Endothelial cell (in vitro differentiated cells): ENCODE data around the gene RASL10B. TPM values are rescaled to one million over a fixed set of nuclear protein-coding genes. Genes with fewer than 3 reads are reported as not detected.

Source experiments
- DNase-seq: peaks from one replicate; pipeline ENCODE4 v3.0.0; 2021; ENCODE audit warnings: low spot score
- H3K27ac Mint-ChIP-seq: one replicate; pipeline ENCODE4 v1.8.0; 2021; ENCODE audit warnings: mixed read lengths, inconsistent platforms; ENCODE audit not compliant: unreplicated experiment
- H3K27me3 Mint-ChIP-seq: one replicate; pipeline ENCODE4 v1.8.0; 2021; ENCODE audit warnings: mild to moderate bottlenecking, moderate library complexity, mixed read lengths, inconsistent platforms; ENCODE audit not compliant: unreplicated experiment
- H3K36me3 Mint-ChIP-seq: one replicate; pipeline ENCODE4 v1.8.0; 2021; ENCODE audit warnings: mild to moderate bottlenecking, low read depth, mixed read lengths, inconsistent platforms; ENCODE audit not compliant: unreplicated experiment
- H3K4me1 Mint-ChIP-seq: one replicate; pipeline ENCODE4 v1.8.0; 2021; ENCODE audit warnings: mild to moderate bottlenecking, mixed read lengths, inconsistent platforms; ENCODE audit not compliant: unreplicated experiment
- H3K4me3 Mint-ChIP-seq: one replicate; pipeline ENCODE4 v1.8.0; 2021; ENCODE audit warnings: mild to moderate bottlenecking, mixed read lengths, inconsistent platforms; ENCODE audit not compliant: unreplicated experiment
- H3K9me3 Mint-ChIP-seq: one replicate; pipeline ENCODE4 v1.8.0; 2021; ENCODE audit warnings: mixed read lengths, inconsistent platforms; ENCODE audit not compliant: unreplicated experiment
- CTCF ChIP-seq: fragments of 200-600 bp; sonication (generic); IDR thresholded peaks from one replicate; pipeline ENCODE4 v1.5.0; 2021; ENCODE audit warnings: antibody characterized with exemption; ENCODE audit not compliant: unreplicated experiment
- total RNA-seq: library from RNA; stranded (reverse); fragmentation: NEBNext Ultra II Directional; extraction: Animal tissue kit (Norgen Biotek cat#: 25700); gene quantifications from one replicate; pipeline ENCODE4 v1.2.1, GENCODE V29; 2021; ENCODE audit not compliant: unreplicated experiment

RASL10B gene
- total RNA-seq, 1 donor from 2014 or later = 1.7 TPM

DNA sequence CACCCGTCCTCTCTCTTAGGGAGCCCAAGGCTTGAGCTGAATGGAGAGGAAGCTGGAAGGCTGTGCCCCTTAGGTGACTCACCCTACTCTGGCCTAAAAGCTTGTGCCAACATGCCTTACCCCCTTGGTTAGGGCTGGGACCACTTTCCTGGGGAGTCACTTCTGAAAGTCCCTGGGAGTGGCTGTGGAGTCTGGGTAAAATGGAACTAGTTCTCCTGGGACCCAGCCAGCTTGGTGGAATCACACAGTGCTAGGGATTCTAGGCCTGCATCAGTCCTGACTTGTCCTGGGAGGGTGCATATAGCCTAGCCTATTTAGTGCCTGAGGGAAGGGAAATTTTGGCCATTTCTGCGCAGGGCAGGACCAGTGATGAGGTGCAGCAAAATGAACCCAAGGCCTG is 53.5 kb downstream of the RASL10B start:
- H3K4me1 Mint-ChIP-seq = peaks cover 5% of the 10 kb centered on the region

DNA sequence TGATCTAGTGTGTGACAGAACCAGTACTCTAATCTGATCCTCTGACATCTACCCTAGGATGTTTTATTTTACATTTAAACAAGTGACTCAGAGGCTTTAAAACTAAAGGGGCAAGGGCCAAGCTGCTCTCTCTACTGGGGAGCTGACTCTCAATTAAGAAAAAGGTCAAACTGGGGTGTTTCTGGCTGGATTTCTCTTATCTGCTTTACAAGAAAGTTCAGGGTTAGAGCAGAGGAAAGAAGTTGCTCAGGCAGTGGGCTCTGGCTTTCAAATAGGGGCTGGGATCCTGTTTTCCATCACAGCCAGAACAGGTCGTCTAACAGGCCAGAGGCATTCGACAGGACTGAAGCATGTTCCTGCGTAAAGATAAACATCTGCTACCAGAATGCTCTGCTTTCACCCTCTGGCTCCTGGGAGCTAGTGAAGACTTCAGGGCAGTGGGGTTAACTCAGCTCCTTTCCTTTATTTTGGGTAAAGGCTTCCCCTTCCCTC is 55.5 kb downstream of the RASL10B start:
- Mint-ChIP-seq H3K4me1 (peaks cover 5% of the 10 kb centered on the region), H3K27ac (no peak overlapping the region), H3K4me3 (no peak overlapping the region), H3K36me3 (no peaks in the 10 kb centered on the region), H3K27me3 (peaks cover 3% of the 10 kb centered on the region), H3K9me3 (no peaks in the 10 kb centered on the region)
- DNase-seq = no peak
- no peak for TF ChIP-seq CTCF

More for the DNA sequence above, 53.5 kb downstream of the RASL10B start:
- Mint-ChIP-seq H3K27me3 (peaks cover 3% of the 10 kb centered on the region), H3K9me3 (no peaks in the 10 kb centered on the region), H3K36me3 (no peaks in the 10 kb centered on the region), H3K4me3 (no peak overlapping the region), H3K27ac (no peak overlapping the region)
- no peak for DNase-seq
- TF ChIP-seq CTCF = no peak

GRCh38 chr17:35788477-35789368 is 57.3 kb downstream of the RASL10B start:
- Mint-ChIP-seq H3K27me3 (peaks cover 8% of the 10 kb centered on the region), H3K27ac (no peak overlapping the region), H3K4me3 (no peak overlapping the region), H3K4me1 (peaks cover 11% of the 10 kb centered on the region), H3K36me3 (no peaks in the 10 kb centered on the region), H3K9me3 (no peaks in the 10 kb centered on the region)
- no peak for TF ChIP-seq CTCF
- no peak for DNase-seq

DNA sequence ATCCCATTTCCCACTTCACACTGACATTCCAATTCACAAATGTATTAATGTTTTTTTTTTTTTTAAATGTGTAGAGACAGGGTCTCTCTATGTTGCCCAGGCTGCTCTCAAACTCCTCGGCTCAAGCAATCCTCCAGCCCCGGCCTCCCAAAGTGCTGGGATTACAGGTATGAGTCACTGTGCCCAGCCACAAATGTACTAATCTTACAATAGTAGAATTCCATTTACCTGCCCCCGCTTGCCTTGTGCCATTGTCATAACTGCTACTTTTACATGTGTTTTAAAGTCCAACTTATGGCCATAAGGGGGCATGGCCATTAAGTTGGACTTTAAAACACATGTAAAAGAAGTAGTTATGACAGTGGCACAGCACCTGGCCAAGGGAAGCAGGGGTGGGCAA is 59.4 kb downstream of the RASL10B start:
- Mint-ChIP-seq H3K27ac (no peak overlapping the region), H3K4me3 (no peak overlapping the region), H3K9me3 (no peaks in the 10 kb centered on the region), H3K27me3 (peaks cover 9% of the 10 kb centered on the region), H3K36me3 (no peaks in the 10 kb centered on the region), H3K4me1 (peaks cover 13% of the 10 kb centered on the region)
- no peak for TF ChIP-seq CTCF
- no peak for DNase-seq

- peaks cover 9% of the 10 kb centered on the region for H3K27me3 Mint-ChIP-seq
- H3K36me3 Mint-ChIP-seq = no peaks in the 10 kb centered on the region
- no peak overlapping the region for H3K4me3 Mint-ChIP-seq
- H3K9me3 Mint-ChIP-seq = no peaks in the 10 kb centered on the region
- no peak for TF ChIP-seq CTCF
- peak overlapping the region; percentile 70 for H3K27ac Mint-ChIP-seq
- peaks cover 15% of the 10 kb centered on the region for H3K4me1 Mint-ChIP-seq
- DNase-seq = no peak
Measured at GRCh38 chr17:35791681-35792350, 60.4 kb downstream of the RASL10B start.
